ENCODE data around the gene AATK. TPM values are rescaled to one million over a fixed set of nuclear protein-coding genes. Genes with fewer than 3 reads are reported as not detected.
"Not testable (repeated sequence)": the region's sequence is repeated elsewhere in the genome, so short reads cannot be mapped to it uniquely, and the experiment has no call there.

The AATK gene
- total RNA-seq, 2 donors from 2014 or later, result 29.1 to 42.2 TPM

- Histone ChIP-seq H3K4me3 (no peak overlapping the region), H3K27me3 (no peaks in the 10 kb centered on the region), H3K9me3 (no peaks in the 10 kb centered on the region), H3K4me1 (peaks cover 9% of the 10 kb centered on the region), H3K27ac (no peak overlapping the region), H3K36me3 (replicated peaks in 1 of 2; ENCODE audit: insufficient read depth in 1 of 2, low read depth in 2 of 2) (no peaks in the 10 kb centered on the region)
- no peak for ATAC-seq
- intact Hi-C loops (cut with DNase I), result loop anchor here (10.0 kb wide), 1 partner anchor 87 kb away; the partner anchor contains the start of genes NDUFAF8 and TEPSIN
- 82 to 90% methylated on average over 10 of the region's 10 CpGs for WGBS, 2 donors
- DNase-seq, result no peak
- TF ChIP-seq CTCF (IDR thresholded peaks at IDR 0.05), result no peak
- no peak for TF ChIP-seq POLR2A (IDR thresholded peaks at IDR 0.05)
Measured at GRCh38 chr17:81147701-81148100, 18.3 kb downstream of the AATK start.

GRCh38 chr17:81146208-81146607 is 19.8 kb downstream of the AATK start:
- H3K36me3 ChIP-seq (replicated peaks in 1 of 2; ENCODE audit: insufficient read depth in 1 of 2, low read depth in 2 of 2); H3K9me3 ChIP-seq; H3K4me3 ChIP-seq; DNase-seq; H3K27me3 ChIP-seq; ATAC-seq; H3K27ac ChIP-seq: not testable (repeated sequence)
- peaks cover 13% of the 10 kb centered on the region for H3K4me1 ChIP-seq
- 81 to 86% methylated on average over 10 of the region's 10 CpGs for WGBS, 2 donors
- intact Hi-C loops (cut with DNase I), result loop anchor here (10.0 kb wide), 1 partner anchor 89 kb away; the partner anchor contains the start of genes NDUFAF8 and TEPSIN

- Histone ChIP-seq H3K27me3 (no peaks in the 10 kb centered on the region), H3K9me3 (no peaks in the 10 kb centered on the region), H3K36me3 (replicated peaks in 1 of 2; ENCODE audit: insufficient read depth in 1 of 2, low read depth in 2 of 2) (no peaks in the 10 kb centered on the region), H3K27ac (no peak overlapping the region), H3K4me1 (peaks cover 13% of the 10 kb centered on the region), H3K4me3 (no peak overlapping the region)
- no peak for DNase-seq
- intact Hi-C loops (cut with DNase I), result loop anchor here (5.0 to 10.0 kb wide), 2 partner anchors 53 to 90 kb away; partner anchors contain the start of genes NDUFAF8 and TEPSIN
- WGBS, 2 donors, result 87 to 96% methylated on average over 9 to 14 of the region's 14 CpGs
- no peak for ATAC-seq
- TF ChIP-seq CTCF (IDR thresholded peaks at IDR 0.05) (no peak), POLR2A (IDR thresholded peaks at IDR 0.05) (no peak)
Measured at GRCh38 chr17:81144423-81144781, 21.6 kb downstream of the AATK start.

- Histone ChIP-seq H3K9me3 (no peaks in the 10 kb centered on the region), H3K4me3 (no peak overlapping the region), H3K36me3 (replicated peaks in 1 of 2; ENCODE audit: insufficient read depth in 1 of 2, low read depth in 2 of 2) (no peaks in the 10 kb centered on the region), H3K27ac (no peak overlapping the region), H3K4me1 (peaks cover 13% of the 10 kb centered on the region), H3K27me3 (no peaks in the 10 kb centered on the region)
- no peak for ATAC-seq
- intact Hi-C loops (cut with DNase I), result loop anchor here (5.0 to 10.0 kb wide), 2 partner anchors 53 to 91 kb away; partner anchors contain the start of genes NDUFAF8 and TEPSIN
- DNase-seq, result no peak
- WGBS, 2 donors, result 76 to 85% methylated on average over 11 to 16 of the region's 17 CpGs
- TF ChIP-seq CTCF (IDR thresholded peaks at IDR 0.05) (no peak), POLR2A (IDR thresholded peaks at IDR 0.05) (no peak)
Measured at GRCh38 chr17:81143717-81144422, 22.2 kb downstream of the AATK start.

GRCh38 chr17:81143200-81143527 is 22.9 kb downstream of the AATK start:
- H3K27ac ChIP-seq, result no peak overlapping the region
- H3K27me3 ChIP-seq, result no peaks in the 10 kb centered on the region
- WGBS, 2 donors, result 54 to 92% methylated on average over 2 to 10 of the region's 11 CpGs
- H3K4me1 ChIP-seq, result peaks cover 13% of the 10 kb centered on the region
- TF ChIP-seq CTCF (IDR thresholded peaks at IDR 0.05) (no peak), POLR2A (IDR thresholded peaks at IDR 0.05) (no peak)
- H3K36me3 ChIP-seq (replicated peaks in 1 of 2; ENCODE audit: insufficient read depth in 1 of 2, low read depth in 2 of 2), result no peaks in the 10 kb centered on the region
- no peak for DNase-seq
- no peak overlapping the region for H3K4me3 ChIP-seq
- peak; percentile 6 for ATAC-seq
- intact Hi-C loops (cut with DNase I), result loop anchor here (5.0 to 10.0 kb wide), 2 partner anchors 54 to 92 kb away; partner anchors contain the start of genes NDUFAF8 and TEPSIN
- no peaks in the 10 kb centered on the region for H3K9me3 ChIP-seq
